PC-3 (cell line): Measurements from ENCODE around the gene LRRC41. TPM values are rescaled to one million over a fixed set of nuclear protein-coding genes. Genes with fewer than 3 reads are reported as not detected.

Experiments used
- total RNA-seq: library from RNA; depleted of rRNA; stranded (reverse); fragments of >200 nt; gene quantifications from 2 replicates; pipeline ENCODE4 v1.2.3, GENCODE V29; 2014; rRNA removed

Gene LRRC41
- total RNA-seq, 1 experiment from 2014 or later = 52.7 TPM

Other genes starting within 250 kb of the LRRC41 start
- 17.7 and 18.5 TPM in 2 replicates for gene PIK3R3, start 171.0 kb downstream of the LRRC41 start, total RNA-seq
- 33.3 and 33.7 TPM in 2 replicates for gene TSPAN1, start 128.5 kb downstream of the LRRC41 start, total RNA-seq
- not detected in 2 replicates for gene P3R3URF, start 127.1 kb downstream of the LRRC41 start, total RNA-seq
- 84.8 and 92.5 TPM in 2 replicates for gene POMGNT1, start 105.2 kb downstream of the LRRC41 start, total RNA-seq
- gene LURAP1, start 100.3 kb downstream of the LRRC41 start, total RNA-seq = 0.29 TPM in 1 of 2 replicates, not detected in the other
- 26.0 and 29.4 TPM in 2 replicates for gene RAD54L, start 55.9 kb downstream of the LRRC41 start, total RNA-seq
- gene UQCRH, start 82 bp upstream of the LRRC41 start, total RNA-seq = 642 and 885 TPM in 2 replicates
- 14.2 and 16.8 TPM in 2 replicates for gene NSUN4, start 37.2 kb upstream of the LRRC41 start, total RNA-seq
- gene FAAH, start 90.7 kb upstream of the LRRC41 start, total RNA-seq = 2.0 and 5.0 TPM in 2 replicates
- 1.7 and 2.4 TPM in 2 replicates for gene DMBX1, start 186.2 kb upstream of the LRRC41 start, total RNA-seq
- not detected in 2 replicates for gene KNCN, start 248.0 kb upstream of the LRRC41 start, total RNA-seq